HG03175 (cell line): ENCODE data around the gene PERCC1.

Experiments
- ATAC-seq: cut with Tn5 transposase; IDR thresholded peaks from one replicate; pipeline ENCODE4 v1.9.1; 2021; ENCODE audit warnings: mild to moderate bottlenecking, moderate library complexity; ENCODE audit not compliant: unreplicated experiment

Gene PERCC1

GRCh38 chr16:1408171-1408837 is 22.6 kb upstream of the PERCC1 start:
- ATAC-seq = peak; percentile 72

GRCh38 chr16:1412847-1413246 is 18.0 kb upstream of the PERCC1 start:
- no peak for ATAC-seq

- peak; percentile 39 for ATAC-seq
These were observed 17.0 kb upstream of the PERCC1 start for GRCh38 chr16:1413684-1414531.

GRCh38 chr16:1414532-1415260 is 16.2 kb upstream of the PERCC1 start, which contains the start of gene UNKL:
Gene UNKL (minus strand): TSS chr16:1414704. CDS start chr16:1414691, 13 bp downstream.
- peak; percentile 56 for ATAC-seq

GRCh38 chr16:1416521-1416941 is 14.3 kb upstream of the PERCC1 start:
- no peak for ATAC-seq

- ATAC-seq = no peak
These were observed 10.8 kb upstream of the PERCC1 start for GRCh38 chr16:1420111-1420539.

- ATAC-seq = no peak
These were observed 8.8 kb upstream of the PERCC1 start for GRCh38 chr16:1422076-1422475.

GRCh38 chr16:1424028-1424427 is 6.8 kb upstream of the PERCC1 start:
- ATAC-seq = no peak

GRCh38 chr16:1425616-1426370 is 5.1 kb upstream of the PERCC1 start:
- ATAC-seq = no peak

- ATAC-seq = no peak
These were observed 4.0 kb upstream of the PERCC1 start for GRCh38 chr16:1426734-1427471.

GRCh38 chr16:1427473-1428461 is 3.1 kb upstream of the PERCC1 start:
- ATAC-seq = no peak

GRCh38 chr16:1428511-1428910 is 2.4 kb upstream of the PERCC1 start:
- no peak for ATAC-seq

GRCh38 chr16:1429012-1429411 is 1.9 kb upstream of the PERCC1 start:
- ATAC-seq = no peak

GRCh38 chr16:1429631-1430030 is 1.2 kb upstream of the PERCC1 start:
- ATAC-seq = no peak

- ATAC-seq = no peak
These were observed 592 bp upstream of the PERCC1 start for GRCh38 chr16:1430214-1430758.

GRCh38 chr16:1431497-1432270 is 806 bp downstream of the PERCC1 start:
- ATAC-seq = no peak

- ATAC-seq = no peak
These were observed 1.7 kb downstream of the PERCC1 start for GRCh38 chr16:1432388-1433262.
